ENCODE data around the gene SLAMF9.

GRCh38 chr1:159931101-159931794 is 22.8 kb downstream of the SLAMF9 start:
- TF ChIP-seq EZH2 (IDR thresholded peaks at IDR 0.05; ENCODE audit: borderline replicate concordance, low read length): no peak
- TF ChIP-seq, protein P1, sequence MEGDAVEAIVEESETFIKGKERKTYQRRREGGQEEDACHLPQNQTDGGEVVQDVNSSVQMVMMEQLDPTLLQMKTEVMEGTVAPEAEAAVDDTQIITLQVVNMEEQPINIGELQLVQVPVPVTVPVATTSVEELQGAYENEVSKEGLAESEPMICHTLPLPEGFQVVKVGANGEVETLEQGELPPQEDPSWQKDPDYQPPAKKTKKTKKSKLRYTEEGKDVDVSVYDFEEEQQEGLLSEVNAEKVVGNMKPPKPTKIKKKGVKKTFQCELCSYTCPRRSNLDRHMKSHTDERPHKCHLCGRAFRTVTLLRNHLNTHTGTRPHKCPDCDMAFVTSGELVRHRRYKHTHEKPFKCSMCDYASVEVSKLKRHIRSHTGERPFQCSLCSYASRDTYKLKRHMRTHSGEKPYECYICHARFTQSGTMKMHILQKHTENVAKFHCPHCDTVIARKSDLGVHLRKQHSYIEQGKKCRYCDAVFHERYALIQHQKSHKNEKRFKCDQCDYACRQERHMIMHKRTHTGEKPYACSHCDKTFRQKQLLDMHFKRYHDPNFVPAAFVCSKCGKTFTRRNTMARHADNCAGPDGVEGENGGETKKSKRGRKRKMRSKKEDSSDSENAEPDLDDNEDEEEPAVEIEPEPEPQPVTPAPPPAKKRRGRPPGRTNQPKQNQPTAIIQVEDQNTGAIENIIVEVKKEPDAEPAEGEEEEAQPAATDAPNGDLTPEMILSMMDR (conservative IDR thresholded peaks at IDR 0.05 in 1 of 2, IDR thresholded peaks at IDR 0.05 in 1 of 2; ENCODE audit: extremely low read depth in 1 of 2, insufficient read depth in 1 of 2, low read depth in 1 of 2, low read length in 2 of 2): no peak

Data from mammary epithelial cell (primary cell).